ENCODE measurements around the gene TNS2.
"Not testable (repeated sequence)": the region's sequence is repeated elsewhere in the genome, so short reads cannot be mapped to it uniquely, and the experiment has no call there.

The TNS2 gene

GRCh38 chr12:53093777-53094393 is 44.0 kb downstream of the TNS2 start:
- ChIA-PET POLR2A (ENCODE audit: low non-redundant PET) (no interaction called here), CTCF (interaction anchor here (1.1 kb wide), 1 partner anchor 28 kb away, joined by 4 read pairs; no protein-coding TSS in a partner anchor)
- 0 out of 2 replicates have a peak overlapping the region, but pooled peaks have one; percentile 16 for H3K27ac ChIP-seq
- TF ChIP-seq CTCF (conservative IDR thresholded peaks at IDR 0.05; ENCODE audit: low read depth) = no peak
- no peak for DNase-seq (ENCODE audit: low spot score)

GRCh38 chr12:53094394-53094787 is 44.5 kb downstream of the TNS2 start:
- ChIA-PET CTCF (no interaction called here), POLR2A (ENCODE audit: low non-redundant PET) (no interaction called here)
- H3K27ac ChIP-seq = 0 out of 2 replicates have a peak overlapping the region, but pooled peaks have one; percentile 16
- TF ChIP-seq CTCF (conservative IDR thresholded peaks at IDR 0.05; ENCODE audit: low read depth) = no peak
- no peak for DNase-seq (ENCODE audit: low spot score)

GRCh38 chr12:53094796-53095595 is 45.1 kb downstream of the TNS2 start:
- DNase-seq (ENCODE audit: low spot score); CTCF ChIA-PET: not testable (repeated sequence)
- POLR2A ChIA-PET (ENCODE audit: low non-redundant PET) = interaction anchor here (0.8 kb wide), 1 partner anchor 16 kb away, joined by 3 read pairs; the partner anchor contains the start of gene SPRYD3

GRCh38 chr12:53095596-53095895 is 45.7 kb downstream of the TNS2 start:
- POLR2A ChIA-PET (ENCODE audit: low non-redundant PET) = interaction anchor here (0.8 kb wide), 1 partner anchor 17 kb away, joined by 3 read pairs; the partner anchor contains the start of gene SPRYD3
- CTCF ChIA-PET = interaction anchor here (0.8 to 1.0 kb wide), 2 partner anchors 24 to 48 kb away, joined by 3 to 5 read pairs; no protein-coding TSS in a partner anchor
- peak overlapping the region; percentile 100 for H3K27ac ChIP-seq
- not testable (repeated sequence) for DNase-seq (ENCODE audit: low spot score)

More at GRCh38 chr12:53094796-53095595, 45.1 kb downstream of the TNS2 start:
- peak overlapping the region; percentile 16; the same call in 1 of the 2 replicates for H3K27ac ChIP-seq

GRCh38 chr12:53096089-53096741 is 46.4 kb downstream of the TNS2 start:
- peak; percentile 17 for DNase-seq (ENCODE audit: low spot score)
- ChIA-PET POLR2A (ENCODE audit: low non-redundant PET) (no interaction called here), CTCF (interaction anchor here (0.6 to 8.1 kb wide), 4 partner anchors 13 to 49 kb away, joined by 3 to 132 read pairs (median 4); no protein-coding TSS in a partner anchor)
- peak overlapping the region; percentile 100 for H3K27ac ChIP-seq
- no peak for TF ChIP-seq CTCF (conservative IDR thresholded peaks at IDR 0.05; ENCODE audit: low read depth)

- ChIA-PET CTCF (interaction anchor here (0.6 to 8.1 kb wide), 4 partner anchors 13 to 191 kb away, joined by 4 to 132 read pairs (median 4); no protein-coding TSS in a partner anchor), POLR2A (ENCODE audit: low non-redundant PET) (no interaction called here)
- no peak for DNase-seq (ENCODE audit: low spot score)
- H3K27ac ChIP-seq = peak overlapping the region; percentile 100
- no peak for TF ChIP-seq CTCF (conservative IDR thresholded peaks at IDR 0.05; ENCODE audit: low read depth)
Measured at GRCh38 chr12:53096759-53097158, 46.9 kb downstream of the TNS2 start.

- DNase-seq (ENCODE audit: low spot score) = peak; percentile 22
- CTCF ChIA-PET = interaction anchor here (0.6 to 8.1 kb wide), 5 partner anchors 14 to 247 kb away, joined by 4 to 132 read pairs (median 4); no protein-coding TSS in a partner anchor
Measured at GRCh38 chr12:53097207-53097563, 47.3 kb downstream of the TNS2 start.

More at GRCh38 chr12:53097207-53097563, 47.3 kb downstream of the TNS2 start:
- peak overlapping the region; percentile 100 for H3K27ac ChIP-seq
- no peak for TF ChIP-seq CTCF (conservative IDR thresholded peaks at IDR 0.05; ENCODE audit: low read depth)
- POLR2A ChIA-PET (ENCODE audit: low non-redundant PET) = no interaction called here

All from RWPE1 (cell line).